HG03103 (cell line): ENCODE data around the gene OR4P4.

Experiments
- ATAC-seq: cut with Tn5 transposase; IDR thresholded peaks from one replicate; pipeline ENCODE4 v1.9.1; 2021; ENCODE audit warnings: low read depth; ENCODE audit not compliant: unreplicated experiment

OR4P4 gene

DNA sequence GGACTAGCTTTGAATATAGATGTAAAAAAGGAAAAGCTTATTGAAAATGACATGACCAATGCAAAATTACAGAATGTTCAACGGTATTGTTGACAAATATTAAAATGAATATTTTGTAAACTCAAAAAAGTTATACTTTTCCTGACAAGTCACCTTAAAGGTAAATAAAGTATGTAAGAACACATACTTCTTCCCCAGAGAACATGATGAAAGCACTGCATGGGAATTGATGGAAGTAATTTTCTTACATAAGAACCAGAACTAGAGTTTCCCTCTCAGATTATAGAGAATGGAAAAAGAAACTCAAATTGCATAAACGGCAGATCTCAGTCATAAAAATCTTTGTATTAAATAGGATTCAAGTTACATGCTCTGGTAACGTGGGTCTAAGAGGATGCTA lies at the start of gene OR4P4:
Gene OR4P4 (plus strand): TSS at position 301 of the 400 bp plus-strand sequence.
- ATAC-seq: no peak

DNA sequence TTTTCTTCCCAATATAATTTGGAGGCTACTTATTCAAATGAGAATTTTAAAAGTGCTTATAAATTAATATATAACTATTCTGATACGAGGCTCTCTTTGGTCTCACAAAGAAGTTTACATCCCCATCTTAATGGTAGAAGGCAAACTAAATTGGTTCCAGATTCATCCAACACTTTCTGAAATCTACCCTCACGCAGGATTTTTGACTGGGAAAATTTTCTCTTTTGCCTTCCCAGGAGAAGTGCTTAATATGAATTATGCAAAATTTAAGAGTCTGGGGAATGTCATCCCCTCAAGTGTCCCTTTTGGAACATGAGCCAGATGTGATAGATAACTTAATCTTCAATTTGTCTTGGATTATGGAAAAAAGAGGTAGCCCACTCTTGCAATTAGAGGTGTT lies 27.4 kb upstream of the OR4P4 start, which contains the start of gene OR4C11:
Gene OR4C11 (minus strand): TSS at position 101 of the 400 bp plus-strand sequence. CDS start 3,272 bp downstream, outside the sequence.
- ATAC-seq: no peak

DNA sequence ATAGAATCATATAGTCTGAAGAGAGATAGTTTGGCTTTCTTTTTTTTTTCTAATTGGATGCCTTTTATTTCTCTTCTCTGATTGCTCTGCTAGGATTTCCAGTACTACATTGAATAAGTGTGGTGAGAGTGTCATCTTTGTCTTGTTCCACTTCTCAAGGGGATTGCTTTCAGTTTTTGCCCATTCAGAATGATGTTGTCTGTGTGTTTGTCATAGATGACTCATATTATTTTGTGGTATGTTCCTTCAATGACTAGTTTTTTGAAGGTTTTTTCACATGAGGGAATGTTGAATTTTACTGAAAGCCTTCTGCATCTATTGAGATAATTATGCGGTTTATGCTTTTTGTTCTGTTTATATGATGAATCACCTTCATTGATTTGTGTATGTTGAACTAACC lies 10.4 kb upstream of the OR4P4 start:
- ATAC-seq: no peak

DNA sequence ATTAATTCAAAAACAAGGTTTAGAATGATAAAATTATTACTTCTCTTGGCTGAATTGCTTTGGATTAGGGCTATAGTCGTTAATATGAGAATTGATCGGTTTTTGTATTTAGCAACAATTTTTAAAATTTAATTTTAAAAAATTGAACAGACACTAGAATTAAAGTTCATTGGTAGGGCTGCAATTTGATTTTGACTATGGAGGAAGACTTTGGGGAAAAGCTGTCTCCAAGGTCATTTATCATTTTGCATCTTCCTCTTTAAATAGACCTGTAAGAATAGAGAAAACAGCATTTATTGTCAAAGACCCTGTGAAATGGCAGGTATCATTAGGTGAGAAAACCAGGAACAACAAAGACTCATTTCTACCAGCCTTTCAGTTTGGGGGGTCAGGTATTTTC lies 13.1 kb downstream of the OR4P4 start, which contains the start of gene OR4S2:
Gene OR4S2 (plus strand): TSS at position 301 of the 400 bp plus-strand sequence. CDS start 2,577 bp downstream, outside the sequence.
- ATAC-seq: no peak

DNA sequence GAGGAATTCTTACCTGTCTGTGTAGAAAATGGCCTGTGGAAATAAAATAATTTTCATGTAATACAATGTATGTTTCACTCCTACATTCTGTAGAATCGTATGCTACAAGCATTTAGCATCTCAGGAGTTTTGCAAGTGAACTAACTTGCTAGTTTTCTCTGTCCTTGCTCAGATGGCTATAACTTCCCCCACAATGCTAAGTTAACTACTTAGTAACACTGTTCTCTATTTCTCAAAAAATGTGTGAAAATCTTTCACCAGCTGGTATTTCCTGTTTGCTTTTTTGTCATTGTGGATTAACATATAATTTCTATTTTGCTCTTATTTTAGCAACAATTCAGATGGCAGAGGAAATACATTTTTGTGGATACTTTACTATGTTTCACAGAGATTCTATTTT lies 17.6 kb downstream of the OR4P4 start:
- no peak for ATAC-seq

DNA sequence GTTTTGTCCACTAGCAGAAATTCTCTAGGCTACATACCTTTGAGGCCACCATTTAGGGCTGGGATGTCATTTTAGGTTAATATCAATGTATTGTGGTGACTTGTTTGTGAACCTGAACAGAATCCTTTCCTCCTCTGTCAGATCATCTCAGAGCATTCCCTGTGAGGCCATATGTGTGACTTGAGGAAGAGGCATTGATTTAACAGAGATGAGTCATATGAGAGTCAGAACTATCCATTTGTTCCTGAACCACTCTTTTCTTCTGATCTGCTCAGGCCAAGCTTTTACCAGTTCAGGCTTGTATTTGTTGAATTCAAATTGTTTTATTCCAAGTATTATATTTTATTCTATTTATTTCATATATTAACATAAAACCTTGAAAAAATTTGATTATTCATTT lies 20.2 kb downstream of the OR4P4 start:
- ATAC-seq: no peak

DNA sequence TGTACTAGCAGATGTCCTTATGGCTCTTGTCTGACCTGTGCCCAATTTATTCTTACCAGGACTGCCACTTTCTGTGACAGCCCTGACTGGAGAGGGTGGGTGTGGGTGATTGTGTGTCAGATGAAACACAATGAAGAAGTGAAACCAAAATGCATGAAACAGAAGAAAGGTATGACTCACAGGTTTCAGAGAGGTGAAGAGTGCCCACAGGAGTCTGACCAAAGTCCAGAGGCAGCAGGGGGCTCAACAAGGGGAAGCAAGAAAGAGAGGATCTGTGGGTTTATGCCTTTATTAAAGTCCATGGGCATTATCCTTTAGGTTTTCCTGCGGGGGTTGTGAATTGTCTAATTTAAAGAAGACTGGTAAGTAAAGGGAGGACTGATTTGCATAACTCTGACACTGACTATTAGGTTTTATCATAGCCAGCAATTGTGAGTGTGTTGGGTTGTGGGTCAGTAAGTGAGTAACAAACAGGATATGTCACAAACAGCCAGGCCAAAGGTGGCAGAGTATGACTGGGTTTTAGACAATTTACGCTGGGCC lies 23.2 kb downstream of the OR4P4 start:
- ATAC-seq: peak; percentile 92

DNA sequence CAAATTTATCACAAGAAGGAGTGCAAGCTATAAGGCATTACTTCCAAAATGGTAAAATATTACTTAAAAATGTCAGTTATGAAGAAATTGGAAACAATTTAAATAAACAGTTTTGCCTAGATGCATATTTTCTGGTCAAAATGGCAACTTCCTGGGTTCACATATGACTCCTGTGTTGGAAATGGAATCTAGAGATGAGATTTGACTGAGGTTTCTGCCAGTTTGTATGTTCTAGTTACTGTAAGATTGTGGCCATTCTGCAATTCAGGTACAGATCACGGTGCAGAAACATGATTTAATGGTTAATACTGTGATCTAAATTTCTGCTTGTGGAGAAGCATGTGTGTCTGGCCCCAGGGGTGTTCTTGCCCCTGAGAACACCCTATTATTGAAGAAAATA lies 23.7 kb downstream of the OR4P4 start:
- peak; percentile 24 for ATAC-seq

DNA sequence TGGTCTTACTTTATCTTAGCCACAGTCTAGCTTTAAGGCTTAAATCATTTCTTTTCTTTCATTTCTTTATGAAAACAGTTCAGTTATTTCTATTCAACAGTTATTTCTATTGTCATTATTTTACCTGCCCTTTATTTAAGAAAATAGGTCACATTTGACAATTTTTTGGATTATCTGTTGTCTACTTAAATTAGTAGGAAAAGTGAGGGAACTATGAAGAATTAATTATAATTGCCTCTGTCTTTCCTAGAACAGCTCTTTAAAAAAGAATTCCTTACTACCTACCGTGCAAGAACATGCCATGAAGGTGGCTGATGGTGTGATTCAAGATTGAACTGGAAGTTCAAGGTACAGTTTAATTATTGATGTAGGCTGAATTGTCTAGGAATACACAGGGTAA lies 27.0 kb downstream of the OR4P4 start, which contains the start of gene OR4C6:
Gene OR4C6 (plus strand): TSS at position 301 of the 400 bp plus-strand sequence. CDS start 2,966 bp downstream, outside the sequence.
- no peak for ATAC-seq

DNA sequence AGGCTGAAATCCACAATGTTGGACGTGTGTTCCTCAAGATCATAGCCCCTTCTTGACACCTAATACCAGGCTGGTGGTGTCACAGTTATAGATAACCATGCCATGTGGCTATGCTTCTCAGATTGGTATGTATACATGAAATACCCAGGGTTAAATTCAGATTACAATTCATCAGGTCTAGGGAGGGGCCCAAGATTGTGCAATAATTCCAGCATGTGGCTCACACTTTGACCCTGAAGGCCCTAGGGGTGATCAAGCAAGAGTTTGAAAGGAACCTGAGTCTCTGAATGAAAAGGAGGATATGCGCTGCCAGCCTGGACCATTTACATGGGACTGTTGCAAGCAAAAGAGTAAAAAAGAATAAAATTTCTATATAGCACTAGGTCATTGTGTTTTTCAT lies 34.5 kb downstream of the OR4P4 start:
- no peak for ATAC-seq

DNA sequence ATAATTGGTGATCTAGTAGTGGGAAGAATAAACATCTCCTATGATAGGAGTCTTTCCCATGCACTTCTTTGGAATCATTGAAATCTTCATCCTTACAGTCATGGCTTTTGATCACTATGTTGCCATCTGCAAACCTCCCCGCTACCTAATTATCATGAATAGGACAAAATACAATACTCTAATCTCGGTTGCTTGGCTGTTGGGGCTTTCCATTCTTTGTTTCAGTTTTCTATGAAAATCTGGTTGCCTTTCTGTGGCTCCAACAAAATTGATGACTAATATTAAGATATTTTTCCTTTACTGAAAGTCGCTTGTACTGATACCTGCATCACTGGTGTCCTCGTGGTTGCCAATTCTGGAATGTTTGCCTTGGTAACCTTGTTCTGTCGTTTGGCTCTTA lies 38.9 kb downstream of the OR4P4 start:
- no peak for ATAC-seq
